Stomach (tissue), 9 donors: ENCODE measurements around the gene RPS6KL1. TPM values are rescaled to one million over a fixed set of nuclear protein-coding genes. Genes with fewer than 3 reads are reported as not detected.
A peak's percentile ranks its signal among the peaks of the same experiment; 100 is the strongest.

ENCODE experiments used
- DNase-seq, 2 donors: peaks; one replicate each; pipeline versions ENCODE4 v3.0.0 to v3.0.0-alpha.2; 2013 to 2019
- H3K27ac ChIP-seq, 5 donors: fragments of 200-600 bp in 4 of 5; sonication (generic) in 4 of 5; one replicate each; pipeline ENCODE4 v1.5.1; 2013 to 2019; ENCODE audit warnings: mild to moderate bottlenecking in 1 of 5, moderate library complexity in 1 of 5
- H3K27me3 ChIP-seq, 3 donors: fragments of 200-600 bp; sonication (generic); one replicate each; pipeline ENCODE4 v1.5.1; 2017 to 2019; ENCODE audit warnings: mixed run types in 1 of 3
- H3K36me3 ChIP-seq, 4 donors: fragments of 200-600 bp; sonication (generic); 1 replicate in 3 of 4; 2 replicates in 1 of 4; pipeline ENCODE4 v1.5.1; 2016 to 2019
- H3K4me1 ChIP-seq, 4 donors: fragments of 200-600 bp; sonication (generic); one replicate each; pipeline ENCODE4 v1.5.1; 2016 to 2019
- H3K4me3 ChIP-seq, 4 donors: fragments of 200-600 bp; sonication (generic) in 3 of 4; one replicate each; pipeline ENCODE4 v1.5.1; 2016 to 2019; ENCODE audit warnings: mild to moderate bottlenecking in 1 of 4
- H3K9me3 ChIP-seq, 4 donors: fragments of 200-600 bp; sonication (generic); one replicate each; pipeline ENCODE4 v1.5.1; 2016 to 2019
- CTCF ChIP-seq, 7 experiments: fragments of 450-650 bp in 4 of 7; fragments of 200-600 bp in 3 of 7; sonication (generic) in 3 of 7; IDR thresholded peaks; one replicate each; pipeline ENCODE4 v1.5.1; 2016 to 2019; ENCODE audit warnings: antibody characterized with exemption in 7 of 7, control low read depth in 2 of 7, mild to moderate bottlenecking in 1 of 7
- EP300 ChIP-seq: sonication (generic); formaldehyde crosslinking; IDR thresholded peaks from one replicate; pipeline ENCODE4 v1.6.1; 2017; ENCODE audit warnings: antibody characterized with exemption
- POLR2A ChIP-seq, 4 donors: fragments of 450-650 bp; IDR thresholded peaks; one replicate each; pipeline ENCODE4 v1.6.1; 2016; ENCODE audit warnings: antibody characterized with exemption in 4 of 4, control low read depth in 2 of 4, mild to moderate bottlenecking in 1 of 4, moderate library complexity in 1 of 4
- POLR2AphosphoS5 ChIP-seq, 3 donors: sonication (generic); formaldehyde crosslinking; IDR thresholded peaks; one replicate each; pipeline ENCODE4 v1.6.1; 2016; ENCODE audit warnings: antibody characterized with exemption in 3 of 3
- WGBS, 5 donors: extraction: QIAGEN DNeasy Blood & Tissue Kit in 3 of 5; methylation state at CpG; one replicate each; pipeline versions ENCODE4 v1.1.5 to v1.1.7; 2013 to 2018; 5-methylcytosine and 5-hydroxymethylcytosine counted together
- intact Hi-C: fragments of 100-400 bp; cut with DNase I; formaldehyde crosslinking; loops from one replicate; pipeline ENCODE4 v1.15.1; 2023; ENCODE audit warnings: low total_unique reads
- polyA plus RNA-seq, 3 donors: library from polyadenylated mRNA; stranded (reverse); fragments of 200-250 nt; gene quantifications; one replicate each; pipeline ENCODE4 v1.2.3, GENCODE V29; 2013
- total RNA-seq, 5 donors: library from RNA; depleted of rRNA; stranded (reverse); fragments of >200 nt; gene quantifications; one replicate each; pipeline versions ENCODE4 v1.1.0 to v1.2.3, GENCODE V29; 2014 to 2016
- donor health status: healthy with polysubstance abuse.
- donor health status: Bipolar disorder and iron deficiency.
- donor health status: healthy.

RPS6KL1 gene
- total and polyA plus RNA-seq, 8 donors = 0.92 to 2.5 (median 2.0) TPM; not detected in 3

DNA sequence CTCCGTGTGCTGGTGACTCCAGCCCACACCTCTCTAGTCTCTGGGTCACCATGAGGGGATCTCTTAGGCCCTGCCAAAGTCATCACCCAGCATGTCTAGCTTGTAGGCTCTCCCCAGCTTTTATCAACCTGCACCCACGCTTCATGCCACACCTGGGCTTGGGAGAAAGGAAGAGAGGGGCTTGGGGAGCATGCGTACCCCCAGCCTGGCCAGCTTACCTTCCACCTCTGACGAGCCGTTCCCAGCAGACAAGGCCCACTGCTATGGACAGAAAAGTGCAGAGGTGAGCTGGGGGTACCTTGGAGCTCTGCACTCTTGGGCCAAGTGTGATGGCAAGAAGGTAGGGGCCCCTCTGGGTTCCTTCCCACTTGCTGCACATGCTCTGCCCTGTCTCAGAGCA lies 30.6 kb upstream of the RPS6KL1 start:
- H3K27ac ChIP-seq = no peak overlapping the region
- H3K36me3 ChIP-seq = no peaks in the 10 kb centered on the region
- WGBS, 5 donors = 86 to 94% (median 91%) methylated on average over 5 of the region's 5 CpGs
- no peaks in the 10 kb centered on the region for H3K9me3 ChIP-seq
- TF ChIP-seq POLR2A (IDR thresholded peaks at IDR 0.05) = no peak
- TF ChIP-seq CTCF (IDR thresholded peaks at IDR 0.05) = no peak
- no peak for TF ChIP-seq POLR2AphosphoS5 (IDR thresholded peaks at IDR 0.05)
- no peak for TF ChIP-seq EP300
- H3K4me1 ChIP-seq = peaks cover 36 to 47% (median 41%) of the 10 kb centered on the region in 4 donors
- H3K27me3 ChIP-seq = peaks cover 0 to 51% (median 18%) of the 10 kb centered on the region in 3 donors
- no peak for DNase-seq
- intact Hi-C loops = loop anchor here (10.0 kb wide), 1 partner anchor 121 kb away; no protein-coding TSS in a partner anchor
- peak overlapping the region in 3 of 4 donors; percentile 54 to 59 (median 56) for H3K4me3 ChIP-seq

- DNase-seq = no peak
- H3K9me3 ChIP-seq = no peaks in the 10 kb centered on the region
- TF ChIP-seq POLR2AphosphoS5 (IDR thresholded peaks at IDR 0.05) = no peak
- peaks cover 36 to 47% (median 41%) of the 10 kb centered on the region in 4 donors for H3K4me1 ChIP-seq
- peaks cover 0 to 51% (median 18%) of the 10 kb centered on the region in 3 donors for H3K27me3 ChIP-seq
- 83 to 91% (median 88%) methylated on average over 16 to 18 of the region's 18 CpGs for WGBS, 5 donors
- intact Hi-C loops = loop anchor here (10.0 kb wide), 1 partner anchor 122 kb away; no protein-coding TSS in a partner anchor
- peak overlapping the region in 1 of 4 donors; percentile 56 for H3K4me3 ChIP-seq
- no peaks in the 10 kb centered on the region for H3K36me3 ChIP-seq
- H3K27ac ChIP-seq = no peak overlapping the region
These were observed 29.8 kb upstream of the RPS6KL1 start for GRCh38 chr14:74952697-74953484.

GRCh38 chr14:74952180-74952665 lies 29.2 kb upstream of the RPS6KL1 start:
- H3K4me1 ChIP-seq = peaks cover 36 to 47% (median 42%) of the 10 kb centered on the region in 4 donors
- TF ChIP-seq POLR2AphosphoS5 (IDR thresholded peaks at IDR 0.05) = no peak
- no peak for TF ChIP-seq EP300
- TF ChIP-seq POLR2A (IDR thresholded peaks at IDR 0.05) = no peak
- no peak for TF ChIP-seq CTCF (IDR thresholded peaks at IDR 0.05)
- WGBS, 5 donors = 79 to 85% (median 83%) methylated on average over 5 to 6 of the region's 6 CpGs
- H3K36me3 ChIP-seq = no peaks in the 10 kb centered on the region
- no peak for DNase-seq
- H3K4me3 ChIP-seq = no peak overlapping the region
- H3K27ac ChIP-seq = no peak overlapping the region
- H3K27me3 ChIP-seq = peaks cover 0 to 51% (median 18%) of the 10 kb centered on the region in 3 donors
- intact Hi-C loops = loop anchor here (10.0 kb wide), 1 partner anchor 123 kb away; no protein-coding TSS in a partner anchor
- H3K9me3 ChIP-seq = no peaks in the 10 kb centered on the region

GRCh38 chr14:74951443-74952179 lies 28.6 kb upstream of the RPS6KL1 start:
- H3K27me3 ChIP-seq = peaks cover 0 to 51% (median 18%) of the 10 kb centered on the region in 3 donors
- no peaks in the 10 kb centered on the region for H3K9me3 ChIP-seq
- intact Hi-C loops = loop anchor here (10.0 kb wide), 1 partner anchor 123 kb away; no protein-coding TSS in a partner anchor
- H3K27ac ChIP-seq = peak overlapping the region in 3 of 5 donors; percentile 21 to 50 (median 25)
- no peaks in the 10 kb centered on the region for H3K36me3 ChIP-seq
- DNase-seq = peak in 1 of 2 donors; percentile 60
- WGBS, 5 donors = 62 to 74% (median 68%) methylated on average over 9 to 15 of the region's 15 CpGs
- no peak for TF ChIP-seq EP300
- TF ChIP-seq CTCF (IDR thresholded peaks at IDR 0.05) = no peak
- TF ChIP-seq POLR2AphosphoS5 (IDR thresholded peaks at IDR 0.05) = no peak
- TF ChIP-seq POLR2A (IDR thresholded peaks at IDR 0.05) = no peak
- H3K4me1 ChIP-seq = peaks cover 36 to 50% (median 45%) of the 10 kb centered on the region in 4 donors
- H3K4me3 ChIP-seq = no peak overlapping the region
